Uterus (tissue), 2 donors: ENCODE results near the gene SPI1.
A peak's percentile ranks its signal among the peaks of the same experiment; 100 is the strongest.

Source experiments
- POLR2A ChIP-seq, 2 donors: fragments of 450-650 bp; IDR thresholded peaks; one replicate each; pipeline ENCODE4 v1.6.1; 2016; ENCODE audit warnings: antibody characterized with exemption in 2 of 2, mild to moderate bottlenecking in 1 of 2, moderate library complexity in 1 of 2
- TF ChIP-seq, protein P1 (sequence below), 4 experiments: fragments of 200-600 bp in 2 of 4; fragments of 450-650 bp in 2 of 4; sonication (generic) in 2 of 4; IDR thresholded peaks; one replicate each; pipeline ENCODE4 v1.5.1; 2016 to 2019; ENCODE audit warnings: antibody characterized with exemption in 4 of 4, mild to moderate bottlenecking in 2 of 4, moderate library complexity in 1 of 4

DNA sequence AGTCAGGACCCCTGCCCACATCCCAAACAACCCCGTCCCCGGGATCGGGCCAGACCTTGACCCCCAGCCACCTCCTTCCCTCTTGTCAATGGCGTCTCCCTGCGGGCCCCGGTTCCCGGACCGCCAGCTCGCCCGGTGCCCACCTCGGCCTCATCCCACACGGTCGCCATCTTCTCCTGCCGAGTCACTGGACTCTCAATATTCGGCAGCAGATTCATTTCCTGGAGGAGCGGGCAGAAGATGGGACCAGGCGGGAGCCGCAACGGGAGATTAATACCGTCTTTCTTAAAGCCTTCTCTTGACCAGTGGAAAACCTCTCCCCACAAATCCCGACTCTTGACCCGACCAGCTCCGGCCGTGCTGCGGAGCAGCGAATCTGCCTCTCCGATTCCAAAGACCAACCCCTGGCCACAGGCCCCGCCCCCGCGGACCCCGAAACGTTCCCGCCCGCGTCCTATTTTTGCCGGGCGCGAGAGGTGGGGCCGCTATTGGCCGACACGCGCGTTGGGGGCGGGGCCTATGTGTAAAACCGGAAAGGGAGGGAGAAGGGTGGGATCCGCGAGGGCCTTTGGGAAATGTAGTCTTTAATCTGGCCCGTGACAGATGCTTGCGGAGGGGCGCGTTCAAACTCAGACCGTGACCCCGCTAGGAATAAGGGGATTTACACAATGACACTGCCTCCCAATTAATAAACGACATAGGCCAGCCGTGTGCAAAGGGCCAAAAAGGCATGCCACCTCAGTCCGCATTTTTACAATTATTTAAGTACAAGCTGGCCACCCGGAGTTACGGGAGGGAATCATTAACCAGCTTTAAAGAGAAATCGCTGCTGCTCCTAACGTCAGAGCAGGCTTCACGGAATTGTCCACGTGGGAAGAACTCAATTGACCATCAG, 48.0 kb upstream of the SPI1 start, which contains the start of gene PSMC3:
- peak; percentile 34 to 61 for TF ChIP-seq POLR2A (IDR thresholded peaks at IDR 0.05)
- TF ChIP-seq, protein P1, sequence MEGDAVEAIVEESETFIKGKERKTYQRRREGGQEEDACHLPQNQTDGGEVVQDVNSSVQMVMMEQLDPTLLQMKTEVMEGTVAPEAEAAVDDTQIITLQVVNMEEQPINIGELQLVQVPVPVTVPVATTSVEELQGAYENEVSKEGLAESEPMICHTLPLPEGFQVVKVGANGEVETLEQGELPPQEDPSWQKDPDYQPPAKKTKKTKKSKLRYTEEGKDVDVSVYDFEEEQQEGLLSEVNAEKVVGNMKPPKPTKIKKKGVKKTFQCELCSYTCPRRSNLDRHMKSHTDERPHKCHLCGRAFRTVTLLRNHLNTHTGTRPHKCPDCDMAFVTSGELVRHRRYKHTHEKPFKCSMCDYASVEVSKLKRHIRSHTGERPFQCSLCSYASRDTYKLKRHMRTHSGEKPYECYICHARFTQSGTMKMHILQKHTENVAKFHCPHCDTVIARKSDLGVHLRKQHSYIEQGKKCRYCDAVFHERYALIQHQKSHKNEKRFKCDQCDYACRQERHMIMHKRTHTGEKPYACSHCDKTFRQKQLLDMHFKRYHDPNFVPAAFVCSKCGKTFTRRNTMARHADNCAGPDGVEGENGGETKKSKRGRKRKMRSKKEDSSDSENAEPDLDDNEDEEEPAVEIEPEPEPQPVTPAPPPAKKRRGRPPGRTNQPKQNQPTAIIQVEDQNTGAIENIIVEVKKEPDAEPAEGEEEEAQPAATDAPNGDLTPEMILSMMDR (IDR thresholded peaks at IDR 0.05), result peak in 2 of 4 experiments; percentile 1 to 16
